ENCODE data around the gene SOCS2.

Gene SOCS2

GRCh38 chr12:93565760-93566159 is 6.7 kb upstream of the SOCS2 start:
- ChIA-PET CTCF (interaction anchor here (0.5 to 5.7 kb wide), 3 partner anchors 63 to 536 kb away, joined by 6 to 60 read pairs (median 7); no protein-coding TSS in a partner anchor), POLR2A (no interaction called here)

GRCh38 chr12:93567174-93567573 is 5.3 kb upstream of the SOCS2 start:
- no peak overlapping the region for H3K4me3 ChIP-seq (ENCODE audit: low read depth, low read length)
- no peak for TF ChIP-seq EGR2 (tag by site-specific recombination; IDR thresholded peaks at IDR 0.05; ENCODE audit: low read depth)
- TF ChIP-seq ZNF416 (tag by site-specific recombination; IDR thresholded peaks at IDR 0.05), result no peak
- no peak for TF ChIP-seq ZNF510 (tag by site-specific recombination; IDR thresholded peaks at IDR 0.05; ENCODE audit: insufficient replicate concordance)
- TF ChIP-seq ZNF701 (tag by site-specific recombination; IDR thresholded peaks at IDR 0.05), result no peak
- no peak for TF ChIP-seq ZFHX2 (tag by site-specific recombination; conservative IDR thresholded peaks at IDR 0.05)
- TF ChIP-seq ZNF580 (tag by site-specific recombination; IDR thresholded peaks at IDR 0.05), result no peak
- peaks cover 0 to 2% of the 10 kb centered on the region in 2 experiments; a peak in 2 of 3 replicates for H3K36me3 ChIP-seq (ENCODE audit: control insufficient read depth in 2 of 2, insufficient read depth in 1 of 2, low read length in 2 of 2)
- no peak overlapping the region for H3K27ac ChIP-seq (ENCODE audit: extremely low read depth, low read depth, low read length)
- ChIA-PET CTCF (interaction anchor here (0.6 to 5.7 kb wide), 5 partner anchors 16 to 534 kb away, joined by 3 to 60 read pairs (median 5); no protein-coding TSS in a partner anchor), POLR2A (no interaction called here)
- no peaks in the 10 kb centered on the region for H3K9me3 ChIP-seq (ENCODE audit: control insufficient read depth, insufficient read depth, low read depth, low read length)
- no peaks in the 10 kb centered on the region for H3K4me1 ChIP-seq (ENCODE audit: control insufficient read depth, insufficient read depth, low read length)

More at GRCh38 chr12:93565760-93566159, 6.7 kb upstream of the SOCS2 start:
- TF ChIP-seq ZNF184 (tag by site-specific recombination; IDR thresholded peaks at IDR 0.05), result peak; percentile 69; the same call in 1 of the 2 replicates
- no peak for TF ChIP-seq REST (tag by site-specific recombination; IDR thresholded peaks at IDR 0.05)
- H3K4me1 ChIP-seq (ENCODE audit: control insufficient read depth, insufficient read depth, low read length), result no peaks in the 10 kb centered on the region
- no peak overlapping the region for H3K27ac ChIP-seq (ENCODE audit: extremely low read depth, low read depth, low read length)
- no peaks in the 10 kb centered on the region for H3K9me3 ChIP-seq (ENCODE audit: control insufficient read depth, insufficient read depth, low read depth, low read length)
- no peak overlapping the region for H3K4me3 ChIP-seq (ENCODE audit: low read depth, low read length)
- H3K36me3 ChIP-seq (ENCODE audit: control insufficient read depth in 2 of 2, insufficient read depth in 1 of 2, low read length in 2 of 2), result peaks cover 0 to 2% of the 10 kb centered on the region in 2 experiments; a peak in 2 of 3 replicates

GRCh38 chr12:93568091-93568490 is 4.4 kb upstream of the SOCS2 start:
- Histone ChIP-seq H3K27ac (ENCODE audit: extremely low read depth, low read depth, low read length) (no peak overlapping the region), H3K4me3 (ENCODE audit: low read depth, low read length) (no peak overlapping the region), H3K9me3 (ENCODE audit: control insufficient read depth, insufficient read depth, low read depth, low read length) (no peaks in the 10 kb centered on the region), H3K36me3 (ENCODE audit: control insufficient read depth in 2 of 2, insufficient read depth in 1 of 2, low read length in 2 of 2) (peaks cover 0 to 2% of the 10 kb centered on the region in 2 experiments; a peak in 1 of 3 replicates), H3K4me1 (ENCODE audit: control insufficient read depth, insufficient read depth, low read length) (no peaks in the 10 kb centered on the region)
- TF ChIP-seq ZNF2 (tag by site-specific recombination; IDR thresholded peaks at IDR 0.05), result no peak
- no peak for TF ChIP-seq ATF2 (tag by site-specific recombination; IDR thresholded peaks at IDR 0.05; ENCODE audit: low read depth)
- TF ChIP-seq MZF1 (tag by site-specific recombination; IDR thresholded peaks at IDR 0.05; ENCODE audit: borderline replicate concordance), result no peak
- no peak for TF ChIP-seq ZNF423 (tag by site-specific recombination; IDR thresholded peaks at IDR 0.05)
- no peak for TF ChIP-seq ZNF837 (tag by site-specific recombination; IDR thresholded peaks at IDR 0.05)
- no peak for TF ChIP-seq ZNF701 (tag by site-specific recombination; IDR thresholded peaks at IDR 0.05)
- TF ChIP-seq ZNF404 (tag by site-specific recombination; IDR thresholded peaks at IDR 0.05), result no peak
- CTCF ChIA-PET, result interaction anchor here (0.6 to 5.7 kb wide), 5 partner anchors 46 to 533 kb away, joined by 3 to 60 read pairs (median 4); no protein-coding TSS in a partner anchor
- POLR2A ChIA-PET, result no interaction called here
